Astrocyte (in vitro differentiated cells and primary cell): ENCODE data around the gene MBD3L4. TPM values are rescaled to one million over a fixed set of nuclear protein-coding genes. Genes with fewer than 3 reads are reported as not detected.

Experiments
- DNase-seq: peaks from one replicate; pipeline ENCODE4 v3.0.0-alpha.2; 2010; ENCODE audit warnings: low read depth
- FAIRE-seq: peaks from 2 replicates; lab custom pipeline; 2011; peaks lifted over from hg19 to GRCh38; lab: Jason Lieb, UNC
- H2AFZ ChIP-seq: 2 replicates; pipeline ENCODE4 v1.6.0; 2012; ENCODE audit warnings: low read depth, low read length, inconsistent platforms
- H3K27ac ChIP-seq: 2 replicates; pipeline ENCODE4 v1.5.1; 2011; ENCODE audit warnings: low read depth, low read length, inconsistent platforms
- H3K27me3 ChIP-seq: 2 replicates; pipeline ENCODE4 v1.6.0; 2011; ENCODE audit warnings: low read length, inconsistent platforms; ENCODE audit not compliant: insufficient read depth
- H3K36me3 ChIP-seq: 2 replicates; pipeline ENCODE4 v1.5.1; 2011; ENCODE audit warnings: low read length, inconsistent platforms; ENCODE audit not compliant: insufficient read depth
- H3K4me1 ChIP-seq: 2 replicates; pipeline ENCODE4 v1.5.1; 2011; ENCODE audit warnings: low read length, inconsistent platforms; ENCODE audit not compliant: insufficient read depth
- H3K4me2 ChIP-seq: 2 replicates; pipeline ENCODE4 v1.6.0; 2012; ENCODE audit warnings: low read length, inconsistent platforms
- H3K4me3 ChIP-seq: 2 replicates; pipeline ENCODE4 v1.5.1; 2011; ENCODE audit warnings: low read depth, mild to moderate bottlenecking, low read length, inconsistent platforms; ENCODE audit not compliant: insufficient read depth
- H3K79me2 ChIP-seq: 2 replicates; pipeline ENCODE4 v1.6.0; 2012; ENCODE audit warnings: mild to moderate bottlenecking, low read length, inconsistent platforms; ENCODE audit not compliant: insufficient read depth
- H3K9ac ChIP-seq: 2 replicates; pipeline ENCODE4 v1.6.0; 2012; ENCODE audit warnings: mild to moderate bottlenecking, low read length, inconsistent platforms
- H3K9me3 ChIP-seq: 2 replicates; pipeline ENCODE4 v1.5.1; 2012; ENCODE audit warnings: low read depth, mild to moderate bottlenecking, low read length, inconsistent platforms; ENCODE audit not compliant: insufficient read depth
- H4K20me1 ChIP-seq: 2 replicates; pipeline ENCODE4 v1.6.0; 2012; ENCODE audit warnings: low read length, inconsistent platforms; ENCODE audit not compliant: insufficient read depth
- H3K27ac Mint-ChIP-seq: one replicate; pipeline ENCODE4 v1.8.0; 2021; ENCODE audit warnings: mild to moderate bottlenecking, mixed read lengths; ENCODE audit not compliant: unreplicated experiment
- H3K27me3 Mint-ChIP-seq: one replicate; pipeline ENCODE4 v1.8.0; 2021; ENCODE audit warnings: low read depth, mixed read lengths; ENCODE audit not compliant: unreplicated experiment
- H3K36me3 Mint-ChIP-seq: one replicate; pipeline ENCODE4 v1.8.0; 2021; ENCODE audit warnings: low read depth, mixed read lengths; ENCODE audit not compliant: unreplicated experiment
- H3K4me1 Mint-ChIP-seq: one replicate; pipeline ENCODE4 v1.8.0; 2021; ENCODE audit warnings: low read depth, mixed read lengths; ENCODE audit not compliant: unreplicated experiment
- H3K4me3 Mint-ChIP-seq: one replicate; pipeline ENCODE4 v1.8.0; 2021; ENCODE audit warnings: mild to moderate bottlenecking, moderate library complexity, mixed read lengths; ENCODE audit not compliant: unreplicated experiment
- H3K9me3 Mint-ChIP-seq: one replicate; pipeline ENCODE4 v1.8.0; 2021; ENCODE audit warnings: mild to moderate bottlenecking, mixed read lengths; ENCODE audit not compliant: unreplicated experiment
- CTCF ChIP-seq: IDR thresholded peaks from 2 replicates; pipeline ENCODE4 v1.5.1; 2011; ENCODE audit warnings: low read depth, mild to moderate bottlenecking, inconsistent platforms, low read length, moderate library complexity; ENCODE audit not compliant: insufficient read depth
- EZH2 ChIP-seq: IDR thresholded peaks from 2 replicates; pipeline ENCODE4 v1.6.1; 2012; ENCODE audit warnings: mild to moderate bottlenecking, low read length, inconsistent platforms; ENCODE audit not compliant: insufficient read depth
- total RNA-seq: library from RNA; stranded (reverse); gene quantifications from 2 replicates; pipeline ENCODE4 v1.2.1, GENCODE V29; 2021

Gene MBD3L4
- total RNA-seq, 1 donor from 2014 or later, result not detected

DNA sequence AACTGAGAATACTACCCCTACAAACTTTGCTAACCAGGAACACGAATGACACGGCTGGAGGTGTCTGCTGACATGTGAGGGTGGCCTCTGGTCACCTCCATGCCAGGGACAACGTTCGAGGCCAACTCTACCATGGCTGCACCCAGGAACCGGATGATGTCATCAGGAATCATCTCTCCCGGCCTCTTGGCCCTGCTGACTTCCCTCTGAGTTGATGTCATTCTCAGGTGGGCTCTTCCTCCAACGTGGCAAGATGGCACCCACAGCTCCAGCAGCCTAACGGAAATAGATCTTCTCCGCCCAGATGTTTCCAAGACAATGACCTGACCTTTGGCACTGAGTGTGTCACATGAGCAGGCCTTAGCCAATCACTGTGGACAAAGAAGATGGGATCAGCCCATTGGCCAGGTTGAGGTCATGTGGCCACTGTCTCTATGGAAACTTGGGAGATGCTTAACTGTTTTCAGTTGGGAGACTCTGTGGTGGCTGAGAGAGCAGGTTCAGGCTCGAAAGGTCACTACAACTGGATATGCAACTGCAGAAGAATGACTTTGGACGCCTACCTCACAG, 33.8 kb downstream of the MBD3L4 start:
- Histone ChIP-seq H3K4me2 (no peak overlapping the region), H3K9ac (no peak overlapping the region), H3K4me3 (no peak overlapping the region), H2AFZ (no peak overlapping the region), H3K9me3 (no peaks in the 10 kb centered on the region), H3K27me3 (no peaks in the 10 kb centered on the region), H3K27ac (no peak overlapping the region), H3K79me2 (no peaks in the 10 kb centered on the region), H4K20me1 (no peaks in the 10 kb centered on the region), H3K4me1 (no peaks in the 10 kb centered on the region), H3K36me3 (no peaks in the 10 kb centered on the region)
- Mint-ChIP-seq H3K27me3 (no peaks in the 10 kb centered on the region), H3K4me1 (no peaks in the 10 kb centered on the region), H3K27ac (no peak overlapping the region), H3K36me3 (no peaks in the 10 kb centered on the region), H3K9me3 (peaks cover 7% of the 10 kb centered on the region), H3K4me3 (no peak overlapping the region)
- DNase-seq (no peak), FAIRE-seq (no peak)
- no peak for TF ChIP-seq CTCF
- no peak for TF ChIP-seq EZH2

GRCh38 chr19:7004313-7004931, 35.6 kb downstream of the MBD3L4 start:
- H3K27me3 ChIP-seq, result no peaks in the 10 kb centered on the region
- H3K79me2 ChIP-seq, result no peaks in the 10 kb centered on the region
- H3K9ac ChIP-seq, result no peak overlapping the region
- no peak overlapping the region for H3K27ac ChIP-seq
- DNase-seq (no peak), FAIRE-seq (no peak)
- no peaks in the 10 kb centered on the region for H3K4me1 ChIP-seq
- TF ChIP-seq EZH2, result no peak
- TF ChIP-seq CTCF, result no peak
- H3K27me3 Mint-ChIP-seq, result no peaks in the 10 kb centered on the region
- H3K9me3 ChIP-seq, result no peaks in the 10 kb centered on the region
- H2AFZ ChIP-seq, result no peak overlapping the region
- peaks cover 5% of the 10 kb centered on the region for H3K9me3 Mint-ChIP-seq
- H4K20me1 ChIP-seq, result no peaks in the 10 kb centered on the region
- H3K4me1 Mint-ChIP-seq, result no peaks in the 10 kb centered on the region
- no peak overlapping the region for H3K27ac Mint-ChIP-seq
- no peak overlapping the region for H3K4me3 Mint-ChIP-seq
- H3K4me2 ChIP-seq, result no peak overlapping the region
- H3K4me3 ChIP-seq, result no peak overlapping the region
- H3K36me3 ChIP-seq, result no peaks in the 10 kb centered on the region
- H3K36me3 Mint-ChIP-seq, result no peaks in the 10 kb centered on the region

DNA sequence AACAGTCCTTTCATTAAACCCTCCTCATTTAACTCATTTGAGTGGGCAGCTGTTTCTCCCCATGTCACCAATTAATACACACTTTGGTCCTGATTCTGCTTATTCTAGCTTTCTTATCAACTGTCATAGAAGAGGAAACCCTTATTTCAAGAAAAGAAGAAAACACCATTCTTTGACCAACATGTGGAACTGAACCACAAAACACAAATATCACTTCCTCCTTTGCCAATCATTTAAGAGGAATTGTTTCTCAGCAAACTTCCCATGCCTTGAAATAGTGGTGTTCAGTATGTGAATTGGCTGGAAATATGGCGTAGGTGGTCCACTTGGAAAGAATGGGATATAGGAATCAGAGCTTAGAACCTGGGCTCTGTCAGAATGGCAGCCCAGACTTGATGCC, 39.2 kb downstream of the MBD3L4 start:
- Histone ChIP-seq H3K4me3 (no peak overlapping the region), H3K9ac (no peak overlapping the region), H3K27ac (no peak overlapping the region), H3K4me1 (no peaks in the 10 kb centered on the region), H4K20me1 (no peaks in the 10 kb centered on the region), H3K79me2 (no peaks in the 10 kb centered on the region), H3K27me3 (no peaks in the 10 kb centered on the region), H3K36me3 (no peaks in the 10 kb centered on the region), H3K4me2 (no peak overlapping the region), H2AFZ (no peak overlapping the region), H3K9me3 (peaks cover 6% of the 10 kb centered on the region)
- Mint-ChIP-seq H3K9me3 (peaks cover 9% of the 10 kb centered on the region), H3K27me3 (no peaks in the 10 kb centered on the region), H3K4me1 (no peaks in the 10 kb centered on the region), H3K4me3 (no peak overlapping the region), H3K27ac (no peak overlapping the region), H3K36me3 (no peaks in the 10 kb centered on the region)
- no peak for TF ChIP-seq CTCF
- no peak for TF ChIP-seq EZH2
- FAIRE-seq, result no peak
- no peak for DNase-seq
